ENCODE data around the gene WFIKKN1.

DNA sequence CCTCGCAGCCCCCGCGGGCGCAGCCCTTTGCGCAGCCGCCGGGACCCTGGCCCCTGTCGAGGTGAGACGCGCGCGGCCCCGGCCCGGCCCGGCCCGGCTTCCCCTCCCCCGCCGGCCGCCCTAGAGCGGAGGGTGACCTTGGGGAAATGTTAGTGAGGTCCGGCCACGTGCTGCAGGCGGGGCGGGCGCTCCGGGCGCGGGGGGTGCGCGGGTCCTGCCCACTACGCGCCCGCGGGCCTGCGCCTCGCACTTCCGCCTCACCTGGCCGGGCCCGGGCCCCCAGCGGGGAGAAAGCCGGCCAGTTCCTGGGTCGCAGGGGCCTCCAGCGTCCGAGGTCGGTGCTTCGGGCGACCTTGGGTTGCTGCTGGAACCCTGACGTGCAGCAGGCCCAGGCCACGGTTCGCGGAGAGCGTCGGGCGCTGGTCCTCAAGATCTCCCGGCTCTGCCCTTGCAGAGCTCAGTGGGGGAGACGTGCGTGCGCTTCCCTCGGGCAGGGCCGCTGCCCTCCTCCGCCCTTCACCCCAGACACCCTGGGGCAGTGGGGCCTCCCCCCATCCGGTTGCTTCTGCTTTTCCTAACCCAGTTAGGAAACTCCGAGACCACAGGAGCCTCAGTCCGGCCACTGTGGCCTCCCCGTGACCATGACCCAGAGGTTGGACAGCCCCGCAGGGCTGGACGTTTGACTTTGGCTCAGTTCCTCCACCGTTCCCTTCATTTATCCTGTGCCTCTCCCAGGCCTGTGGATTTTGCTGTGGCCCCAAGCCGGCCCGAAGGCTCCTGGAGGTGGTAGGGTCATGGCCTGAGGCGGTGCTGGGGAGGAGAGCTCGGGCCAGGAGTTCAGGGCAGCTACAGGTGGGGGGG lies 11.6 kb downstream of the WFIKKN1 start:
- TF ChIP-seq, protein P1, sequence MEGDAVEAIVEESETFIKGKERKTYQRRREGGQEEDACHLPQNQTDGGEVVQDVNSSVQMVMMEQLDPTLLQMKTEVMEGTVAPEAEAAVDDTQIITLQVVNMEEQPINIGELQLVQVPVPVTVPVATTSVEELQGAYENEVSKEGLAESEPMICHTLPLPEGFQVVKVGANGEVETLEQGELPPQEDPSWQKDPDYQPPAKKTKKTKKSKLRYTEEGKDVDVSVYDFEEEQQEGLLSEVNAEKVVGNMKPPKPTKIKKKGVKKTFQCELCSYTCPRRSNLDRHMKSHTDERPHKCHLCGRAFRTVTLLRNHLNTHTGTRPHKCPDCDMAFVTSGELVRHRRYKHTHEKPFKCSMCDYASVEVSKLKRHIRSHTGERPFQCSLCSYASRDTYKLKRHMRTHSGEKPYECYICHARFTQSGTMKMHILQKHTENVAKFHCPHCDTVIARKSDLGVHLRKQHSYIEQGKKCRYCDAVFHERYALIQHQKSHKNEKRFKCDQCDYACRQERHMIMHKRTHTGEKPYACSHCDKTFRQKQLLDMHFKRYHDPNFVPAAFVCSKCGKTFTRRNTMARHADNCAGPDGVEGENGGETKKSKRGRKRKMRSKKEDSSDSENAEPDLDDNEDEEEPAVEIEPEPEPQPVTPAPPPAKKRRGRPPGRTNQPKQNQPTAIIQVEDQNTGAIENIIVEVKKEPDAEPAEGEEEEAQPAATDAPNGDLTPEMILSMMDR (conservative IDR thresholded peaks at IDR 0.05; ENCODE audit: low read depth, low read length): no peak
- TF ChIP-seq EZH2 (IDR thresholded peaks at IDR 0.05; ENCODE audit: low read length, unreplicated experiment): no peak
- TF ChIP-seq EZH2phosphoT487 (IDR thresholded peaks at IDR 0.05; ENCODE audit: borderline replicate concordance, low read length): no peak
